Left lung (tissue), 10 donors: ENCODE data around the gene ASIC4. TPM values are rescaled to one million over a fixed set of nuclear protein-coding genes. Genes with fewer than 3 reads are reported as not detected.

Experiments
- ATAC-seq: fragments of 200-7000 bp; cut with Tn5 transposase; one replicate; pipeline ENCODE4 v1.9.1; 2020; ENCODE audit warnings: moderate library complexity
- DNase-seq, 4 donors: peaks; one replicate each; pipeline ENCODE4 v3.0.0-alpha.2; 2013 to 2020
- H3K27ac ChIP-seq, 2 donors: fragments of 200-600 bp; sonication (generic) in 1 of 2; one replicate each; pipeline versions ENCODE4 v1.5.0 to v1.8.0; 2020 to 2021
- H3K27me3 ChIP-seq, 2 donors: fragments of 200-600 bp; sonication (generic) in 1 of 2; one replicate each; pipeline versions ENCODE4 v1.5.0 to v1.8.0; 2020 to 2021
- H3K36me3 ChIP-seq, 2 donors: fragments of 200-600 bp; sonication (generic) in 1 of 2; one replicate each; pipeline versions ENCODE4 v1.5.0 to v1.8.0; 2020 to 2021
- H3K4me1 ChIP-seq, 2 donors: fragments of 200-600 bp; one replicate each; pipeline ENCODE4 v1.8.0; 2021
- H3K4me3 ChIP-seq, 2 donors: fragments of 200-600 bp; sonication (generic) in 1 of 2; one replicate each; pipeline versions ENCODE4 v1.5.0 to v1.8.0; 2020 to 2021; ENCODE audit warnings: mild to moderate bottlenecking in 1 of 2
- H3K9me3 ChIP-seq, 2 donors: fragments of 200-600 bp; sonication (generic) in 1 of 2; one replicate each; pipeline versions ENCODE4 v1.5.0 to v1.8.0; 2020 to 2021
- intact Hi-C, 2 donors: fragments of 100-400 bp; cut with DNase I; formaldehyde crosslinking; loops; one replicate each; pipeline versions ENCODE4 v1.11.2 to v1.14.2; 2022
- polyA plus RNA-seq, 6 donors: library from polyadenylated mRNA; unstranded; fragments of 120-200 nt; gene quantifications; one replicate each; pipeline ENCODE4 v1.2.1, GENCODE V29; 2013; ENCODE audit not compliant: insufficient read length in 6 of 6
- total RNA-seq, 2 donors: library from RNA; stranded (reverse); fragmentation: NEBNext Ultra II Directional; extraction: Animal tissue kit (Norgen Biotek cat#: 25700); gene quantifications; one replicate each; pipeline ENCODE4 v1.2.1, GENCODE V29; 2021
- TF ChIP-seq, protein P1 (sequence below), 2 donors: fragments of 200-600 bp; sonication (generic) in 1 of 2; IDR thresholded peaks; one replicate each; pipeline versions ENCODE4 v1.5.0 to v1.8.0; 2021; ENCODE audit warnings: antibody characterized with exemption in 2 of 2
- donor health status: DM: no; HTN: yes; CAD: no.
- donor health status: DM: no; HTN: no; CAD: no.

ASIC4 gene
- total and polyA plus RNA-seq, 8 donors: 0.07 to 0.37 (median 0.20) TPM; not detected in 2

DNA sequence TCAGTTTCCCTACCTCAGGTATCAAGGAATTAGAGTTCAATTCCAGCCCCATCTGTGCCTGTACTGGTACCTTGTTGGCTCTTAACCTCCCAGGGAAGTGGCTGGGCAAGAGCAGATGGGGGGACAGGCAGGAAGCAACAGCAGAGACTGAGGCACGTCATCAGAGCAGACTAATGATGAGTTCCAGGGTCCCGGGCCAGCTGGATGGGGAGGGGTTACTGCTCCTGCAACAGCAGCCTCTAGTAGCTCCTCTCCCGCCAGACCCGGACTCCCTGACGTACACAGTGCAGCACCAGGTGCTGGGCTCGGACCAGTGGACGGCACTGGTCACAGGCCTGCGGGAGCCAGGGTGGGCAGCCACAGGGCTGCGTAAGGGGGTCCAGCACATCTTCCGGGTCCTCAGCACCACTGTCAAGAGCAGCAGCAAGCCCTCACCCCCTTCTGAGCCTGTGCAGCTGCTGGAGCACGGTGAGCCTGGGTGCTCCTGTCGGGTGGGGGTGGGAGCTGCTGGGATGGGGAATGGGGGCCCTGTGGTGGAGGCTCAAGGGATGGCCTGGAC lies 41.6 kb upstream of the ASIC4 start:
- H3K9me3 ChIP-seq: no peaks in the 10 kb centered on the region
- H3K27ac ChIP-seq: no peak overlapping the region
- H3K36me3 ChIP-seq: no peaks in the 10 kb centered on the region
- ATAC-seq (no peak), DNase-seq (peak in 1 of 4 donors; percentile 74)
- intact Hi-C loops: no loop called here
- H3K27me3 ChIP-seq: peaks cover 0 to 41% of the 10 kb centered on the region in 2 donors
- TF ChIP-seq, protein P1, sequence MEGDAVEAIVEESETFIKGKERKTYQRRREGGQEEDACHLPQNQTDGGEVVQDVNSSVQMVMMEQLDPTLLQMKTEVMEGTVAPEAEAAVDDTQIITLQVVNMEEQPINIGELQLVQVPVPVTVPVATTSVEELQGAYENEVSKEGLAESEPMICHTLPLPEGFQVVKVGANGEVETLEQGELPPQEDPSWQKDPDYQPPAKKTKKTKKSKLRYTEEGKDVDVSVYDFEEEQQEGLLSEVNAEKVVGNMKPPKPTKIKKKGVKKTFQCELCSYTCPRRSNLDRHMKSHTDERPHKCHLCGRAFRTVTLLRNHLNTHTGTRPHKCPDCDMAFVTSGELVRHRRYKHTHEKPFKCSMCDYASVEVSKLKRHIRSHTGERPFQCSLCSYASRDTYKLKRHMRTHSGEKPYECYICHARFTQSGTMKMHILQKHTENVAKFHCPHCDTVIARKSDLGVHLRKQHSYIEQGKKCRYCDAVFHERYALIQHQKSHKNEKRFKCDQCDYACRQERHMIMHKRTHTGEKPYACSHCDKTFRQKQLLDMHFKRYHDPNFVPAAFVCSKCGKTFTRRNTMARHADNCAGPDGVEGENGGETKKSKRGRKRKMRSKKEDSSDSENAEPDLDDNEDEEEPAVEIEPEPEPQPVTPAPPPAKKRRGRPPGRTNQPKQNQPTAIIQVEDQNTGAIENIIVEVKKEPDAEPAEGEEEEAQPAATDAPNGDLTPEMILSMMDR (IDR thresholded peaks at IDR 0.05): no peak
- H3K4me3 ChIP-seq: no peak overlapping the region
- no peaks in the 10 kb centered on the region for H3K4me1 ChIP-seq

DNA sequence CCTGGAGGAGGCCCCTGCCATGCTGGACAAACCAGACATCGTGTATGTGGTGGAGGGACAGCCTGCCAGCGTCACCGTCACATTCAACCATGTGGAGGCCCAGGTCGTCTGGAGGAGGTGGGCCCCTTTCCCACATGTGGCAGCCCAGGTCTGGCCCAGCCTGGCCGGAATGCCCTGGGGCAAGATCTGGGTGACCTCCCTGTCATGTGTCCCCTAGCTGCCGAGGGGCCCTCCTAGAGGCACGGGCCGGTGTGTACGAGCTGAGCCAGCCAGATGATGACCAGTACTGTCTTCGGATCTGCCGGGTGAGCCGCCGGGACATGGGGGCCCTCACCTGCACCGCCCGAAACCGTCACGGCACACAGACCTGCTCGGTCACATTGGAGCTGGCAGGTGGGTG lies 40.8 kb upstream of the ASIC4 start:
- ATAC-seq: no peak
- intact Hi-C loops: no loop called here

DNA sequence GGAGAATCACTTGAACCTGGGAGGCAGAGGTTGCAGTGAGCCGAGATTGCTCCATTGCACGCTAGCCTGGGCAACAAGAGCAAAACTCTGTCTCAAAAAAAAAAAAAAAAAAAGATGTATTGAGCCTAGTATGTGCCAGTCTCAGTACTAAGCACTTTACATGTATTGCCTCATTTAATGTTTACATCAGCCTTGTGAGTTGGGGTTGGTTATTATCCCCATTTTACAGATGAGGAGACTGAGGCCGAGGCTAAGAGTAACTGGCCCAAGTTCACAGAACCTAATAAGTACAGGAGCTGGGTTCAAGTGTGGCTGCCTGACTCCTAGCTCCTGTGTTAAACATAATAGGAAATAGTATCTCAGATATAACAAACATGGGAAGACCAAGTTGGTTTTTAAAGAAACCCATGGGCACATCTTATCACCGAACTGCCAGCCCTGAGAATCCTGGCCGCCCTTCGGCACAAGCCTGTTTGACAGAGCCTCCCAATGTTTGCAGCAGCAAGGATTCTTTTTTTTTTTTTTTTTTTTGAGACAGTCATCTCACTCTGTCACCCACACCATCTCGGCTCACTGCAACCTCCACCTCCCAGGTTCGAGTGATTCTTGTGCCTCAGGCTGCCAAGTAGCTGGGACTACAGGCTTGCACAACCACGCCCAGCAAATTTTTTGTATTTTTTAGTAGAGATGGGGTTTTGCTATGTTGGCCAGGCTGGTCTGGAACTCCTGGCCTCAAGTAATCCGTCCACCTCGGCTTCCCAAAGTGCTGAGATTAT lies 39.8 kb upstream of the ASIC4 start:
- no peaks in the 10 kb centered on the region for H3K4me1 ChIP-seq
- ATAC-seq (no peak), DNase-seq (peak in 1 of 4 donors; percentile 8)
- no peaks in the 10 kb centered on the region for H3K36me3 ChIP-seq
- H3K27me3 ChIP-seq: peaks cover 0 to 44% of the 10 kb centered on the region in 2 donors
- TF ChIP-seq, protein P1 (IDR thresholded peaks at IDR 0.05): no peak
- H3K27ac ChIP-seq: no peak overlapping the region
- H3K4me3 ChIP-seq: no peak overlapping the region
- no peaks in the 10 kb centered on the region for H3K9me3 ChIP-seq
- intact Hi-C loops: loop anchor here in 1 of 2 donors (5.0 kb wide), 1 partner anchor 53 kb away; no protein-coding TSS in a partner anchor

More for the DNA sequence above, 40.8 kb upstream of the ASIC4 start:
- Histone ChIP-seq H3K27ac (no peak overlapping the region), H3K9me3 (no peaks in the 10 kb centered on the region), H3K27me3 (peaks cover 0 to 44% of the 10 kb centered on the region in 2 donors), H3K4me3 (no peak overlapping the region), H3K36me3 (no peaks in the 10 kb centered on the region), H3K4me1 (no peaks in the 10 kb centered on the region)
- peak in 1 of 4 donors; percentile 77 for DNase-seq
- TF ChIP-seq, protein P1 (IDR thresholded peaks at IDR 0.05): no peak

DNA sequence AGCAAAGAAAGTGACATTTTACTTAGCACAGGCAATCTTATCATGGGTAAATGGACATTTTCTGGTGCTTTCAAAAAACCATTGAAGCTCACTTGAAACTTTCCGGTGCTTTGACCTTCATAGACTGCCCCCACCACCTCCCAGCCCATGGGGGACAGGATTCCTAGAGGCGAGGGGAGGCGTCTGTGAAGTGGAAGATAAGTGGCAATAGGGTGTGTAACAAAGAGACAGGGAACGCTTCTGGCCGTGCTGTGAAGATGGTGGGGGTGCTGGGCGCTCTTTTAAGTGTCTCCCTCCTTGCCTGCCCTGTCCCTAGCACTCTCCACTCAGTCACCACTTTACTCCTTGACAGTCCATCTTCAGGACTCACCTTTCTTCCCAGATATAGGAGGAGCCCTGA lies 39.0 kb upstream of the ASIC4 start:
- Histone ChIP-seq H3K4me1 (no peaks in the 10 kb centered on the region), H3K9me3 (no peaks in the 10 kb centered on the region), H3K36me3 (no peaks in the 10 kb centered on the region), H3K4me3 (no peak overlapping the region), H3K27ac (no peak overlapping the region), H3K27me3 (peaks cover 0 to 51% of the 10 kb centered on the region in 2 donors)
- DNase-seq (peak in 1 of 4 donors; percentile 5), ATAC-seq (peak; percentile 11)
- TF ChIP-seq, protein P1 (IDR thresholded peaks at IDR 0.05): no peak
- intact Hi-C loops: loop anchor here in 1 of 2 donors (5.0 kb wide), 1 partner anchor 52 kb away; no protein-coding TSS in a partner anchor
